ENCODE data around the gene CACNA1H. TPM values are rescaled to one million over a fixed set of nuclear protein-coding genes. Genes with fewer than 3 reads are reported as not detected.
"Not testable (repeated sequence)": the region's sequence is repeated elsewhere in the genome, so short reads cannot be mapped to it uniquely, and the experiment has no call there.

The CACNA1H gene
- polyA plus RNA-seq, 1 experiment, result 0.37 TPM

DNA sequence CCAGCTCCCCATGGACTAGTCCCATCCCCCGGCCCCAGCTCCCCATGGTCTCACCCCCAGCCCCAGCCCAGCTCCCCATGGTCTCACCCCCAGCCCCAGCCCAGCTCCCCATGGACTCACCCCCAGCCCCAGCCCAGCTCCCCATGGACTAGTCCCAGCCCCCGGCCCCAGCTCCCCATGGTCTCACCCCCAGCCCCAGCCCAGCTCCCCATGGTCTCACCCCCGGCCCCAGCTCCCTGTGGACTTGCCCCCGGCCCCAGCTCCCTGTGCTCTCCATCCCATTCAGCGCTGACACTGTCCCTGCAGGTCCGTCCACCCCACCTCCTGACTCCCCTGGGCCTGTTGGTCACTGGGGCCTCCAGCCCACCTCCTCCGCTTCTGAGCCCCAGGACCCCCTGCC, 78.4 kb downstream of the CACNA1H start:
- H3K27me3 ChIP-seq (ENCODE audit: control insufficient read depth, insufficient read depth, low read length); POLR2A ChIA-PET; H3K36me3 ChIP-seq (ENCODE audit: control insufficient read depth, insufficient read depth, low read length); DNase-seq (ENCODE audit: low read depth); CTCF ChIA-PET; H3K4me3 ChIP-seq (ENCODE audit: low read depth, low read length): not testable (repeated sequence)

DNA sequence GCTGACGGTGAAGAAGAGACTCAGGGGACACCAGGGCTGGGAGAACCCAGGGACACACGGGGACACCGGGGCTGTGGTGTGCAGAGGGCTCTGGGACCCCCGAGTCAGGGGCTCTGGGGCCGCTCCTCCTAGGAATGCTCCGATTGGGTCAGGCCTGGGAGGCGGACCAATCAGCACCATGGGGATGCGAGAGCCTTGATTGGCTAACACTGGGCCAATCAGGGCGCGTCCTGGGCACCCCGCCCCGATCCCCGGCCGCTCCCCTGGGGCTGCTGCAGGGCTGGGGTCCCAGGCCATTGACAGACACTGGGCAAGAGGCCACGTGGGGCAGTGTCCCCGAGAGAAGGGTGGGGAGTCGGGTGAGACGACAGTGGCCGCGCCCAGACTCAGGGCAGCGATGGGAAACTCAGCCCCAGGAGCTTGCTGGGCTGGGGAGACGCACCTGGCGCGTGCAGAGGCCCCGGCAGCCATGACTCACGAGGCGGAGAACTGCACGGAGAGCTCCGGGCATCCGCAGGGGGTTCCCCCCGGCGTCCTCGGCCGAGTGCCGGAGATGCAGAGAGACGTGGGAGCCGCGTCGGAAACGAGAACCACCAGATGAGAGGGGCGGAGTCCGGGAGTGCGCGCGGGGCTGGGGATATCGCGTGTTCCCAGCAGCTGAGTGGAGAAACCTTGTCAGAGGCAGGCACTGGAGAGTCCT, 79.3 kb downstream of the CACNA1H start:
- H3K4me3 ChIP-seq (ENCODE audit: low read depth, low read length); H3K36me3 ChIP-seq (ENCODE audit: control insufficient read depth, insufficient read depth, low read length); CTCF ChIA-PET; H3K27me3 ChIP-seq (ENCODE audit: control insufficient read depth, insufficient read depth, low read length); POLR2A ChIA-PET; DNase-seq (ENCODE audit: low read depth): not testable (repeated sequence)

DNA sequence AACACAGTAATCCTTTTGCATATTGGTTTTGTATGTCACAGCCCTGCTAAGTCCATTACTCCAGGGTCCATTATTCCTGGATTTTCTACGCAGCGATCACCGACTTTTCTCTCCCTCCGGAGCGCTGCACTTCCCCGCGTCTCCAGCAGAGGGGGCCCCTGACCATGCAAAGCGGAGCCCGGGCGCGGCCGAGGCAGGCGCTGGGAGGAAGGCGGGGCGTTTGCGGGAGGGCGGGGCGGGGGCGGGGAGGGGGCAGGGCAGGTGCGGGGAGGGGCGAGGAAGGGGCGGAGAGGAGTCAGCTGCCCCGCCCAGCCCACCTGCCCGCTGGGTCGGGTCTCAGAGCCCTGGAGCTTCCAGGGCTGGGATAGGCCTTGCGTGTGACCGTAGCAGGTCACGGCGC, 83.8 kb downstream of the CACNA1H start:
- CTCF ChIA-PET, result not testable (repeated sequence)

GRCh38 chr16:1237990-1238389, 85.1 kb downstream of the CACNA1H start:
- Histone ChIP-seq H3K4me3 (ENCODE audit: low read depth, low read length) (no peak overlapping the region), H3K27me3 (ENCODE audit: control insufficient read depth, insufficient read depth, low read length) (no peaks in the 10 kb centered on the region), H3K36me3 (ENCODE audit: control insufficient read depth, insufficient read depth, low read length) (no peaks in the 10 kb centered on the region)
- ChIA-PET CTCF (no interaction called here), POLR2A (no interaction called here)
- DNase-seq (ENCODE audit: low read depth), result no peak
- TF ChIP-seq, protein P1, sequence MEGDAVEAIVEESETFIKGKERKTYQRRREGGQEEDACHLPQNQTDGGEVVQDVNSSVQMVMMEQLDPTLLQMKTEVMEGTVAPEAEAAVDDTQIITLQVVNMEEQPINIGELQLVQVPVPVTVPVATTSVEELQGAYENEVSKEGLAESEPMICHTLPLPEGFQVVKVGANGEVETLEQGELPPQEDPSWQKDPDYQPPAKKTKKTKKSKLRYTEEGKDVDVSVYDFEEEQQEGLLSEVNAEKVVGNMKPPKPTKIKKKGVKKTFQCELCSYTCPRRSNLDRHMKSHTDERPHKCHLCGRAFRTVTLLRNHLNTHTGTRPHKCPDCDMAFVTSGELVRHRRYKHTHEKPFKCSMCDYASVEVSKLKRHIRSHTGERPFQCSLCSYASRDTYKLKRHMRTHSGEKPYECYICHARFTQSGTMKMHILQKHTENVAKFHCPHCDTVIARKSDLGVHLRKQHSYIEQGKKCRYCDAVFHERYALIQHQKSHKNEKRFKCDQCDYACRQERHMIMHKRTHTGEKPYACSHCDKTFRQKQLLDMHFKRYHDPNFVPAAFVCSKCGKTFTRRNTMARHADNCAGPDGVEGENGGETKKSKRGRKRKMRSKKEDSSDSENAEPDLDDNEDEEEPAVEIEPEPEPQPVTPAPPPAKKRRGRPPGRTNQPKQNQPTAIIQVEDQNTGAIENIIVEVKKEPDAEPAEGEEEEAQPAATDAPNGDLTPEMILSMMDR (IDR thresholded peaks at IDR 0.05; ENCODE audit: insufficient read depth, low read depth, low read length), result no peak

More for the DNA sequence above, 83.8 kb downstream of the CACNA1H start:
- POLR2A ChIA-PET; DNase-seq (ENCODE audit: low read depth); H3K36me3 ChIP-seq (ENCODE audit: control insufficient read depth, insufficient read depth, low read length); H3K4me3 ChIP-seq (ENCODE audit: low read depth, low read length); H3K27me3 ChIP-seq (ENCODE audit: control insufficient read depth, insufficient read depth, low read length): not testable (repeated sequence)

DNA sequence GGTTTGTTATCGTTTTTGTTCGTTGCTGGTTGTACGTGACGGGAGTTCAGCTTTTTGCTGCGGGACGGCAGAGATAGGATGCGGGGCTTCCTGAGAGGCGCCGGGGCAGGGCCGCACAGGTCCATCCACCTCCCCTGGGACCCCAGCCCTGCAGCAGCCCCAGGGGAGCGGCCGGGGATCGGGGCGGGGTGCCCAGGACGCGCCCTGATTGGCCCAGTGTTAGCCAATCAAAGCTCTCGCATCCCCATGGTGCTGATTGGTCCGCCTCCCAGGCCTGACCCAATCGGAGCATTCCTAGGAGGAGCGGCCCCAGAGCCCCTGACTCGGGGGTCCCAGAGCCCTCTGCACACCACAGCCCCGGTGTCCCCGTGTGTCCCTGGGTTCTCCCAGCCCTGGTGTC, 86.0 kb downstream of the CACNA1H start:
- H3K36me3 ChIP-seq (ENCODE audit: control insufficient read depth, insufficient read depth, low read length); POLR2A ChIA-PET; CTCF ChIA-PET; H3K4me3 ChIP-seq (ENCODE audit: low read depth, low read length); DNase-seq (ENCODE audit: low read depth); H3K27me3 ChIP-seq (ENCODE audit: control insufficient read depth, insufficient read depth, low read length): not testable (repeated sequence)

DNA sequence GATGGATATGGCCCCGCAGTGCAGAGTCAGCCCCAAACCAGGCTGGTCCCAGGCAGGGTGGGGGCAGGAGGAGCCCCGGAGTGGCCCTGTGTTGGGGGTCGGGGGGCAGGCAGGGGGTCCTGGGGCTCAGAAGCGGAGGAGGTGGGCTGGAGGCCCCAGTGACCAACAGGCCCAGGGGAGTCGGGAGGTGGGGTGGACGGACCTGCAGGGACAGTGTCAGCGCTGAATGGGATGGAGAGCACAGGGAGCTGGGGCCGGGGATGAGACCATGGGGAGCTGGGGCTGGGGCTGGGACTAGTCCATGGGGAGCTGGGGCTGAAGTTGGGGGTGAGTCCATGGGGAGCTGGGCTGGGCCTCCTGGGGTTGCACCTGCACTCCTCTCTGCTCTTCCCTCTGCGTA, 86.7 kb downstream of the CACNA1H start:
- H3K27me3 ChIP-seq (ENCODE audit: control insufficient read depth, insufficient read depth, low read length); H3K4me3 ChIP-seq (ENCODE audit: low read depth, low read length); CTCF ChIA-PET; POLR2A ChIA-PET; DNase-seq (ENCODE audit: low read depth); H3K36me3 ChIP-seq (ENCODE audit: control insufficient read depth, insufficient read depth, low read length): not testable (repeated sequence)

GRCh38 chr16:1240436-1240835, 87.5 kb downstream of the CACNA1H start, which contains the start of gene TPSAB1:
Gene TPSAB1, plus strand, starts transcription at chr16:1240705. Its CDS starts 234 bp downstream, at chr16:1240939.
- DNase-seq (ENCODE audit: low read depth); H3K27me3 ChIP-seq (ENCODE audit: control insufficient read depth, insufficient read depth, low read length); H3K4me3 ChIP-seq (ENCODE audit: low read depth, low read length); H3K36me3 ChIP-seq (ENCODE audit: control insufficient read depth, insufficient read depth, low read length); POLR2A ChIA-PET; CTCF ChIA-PET: not testable (repeated sequence)

DNA sequence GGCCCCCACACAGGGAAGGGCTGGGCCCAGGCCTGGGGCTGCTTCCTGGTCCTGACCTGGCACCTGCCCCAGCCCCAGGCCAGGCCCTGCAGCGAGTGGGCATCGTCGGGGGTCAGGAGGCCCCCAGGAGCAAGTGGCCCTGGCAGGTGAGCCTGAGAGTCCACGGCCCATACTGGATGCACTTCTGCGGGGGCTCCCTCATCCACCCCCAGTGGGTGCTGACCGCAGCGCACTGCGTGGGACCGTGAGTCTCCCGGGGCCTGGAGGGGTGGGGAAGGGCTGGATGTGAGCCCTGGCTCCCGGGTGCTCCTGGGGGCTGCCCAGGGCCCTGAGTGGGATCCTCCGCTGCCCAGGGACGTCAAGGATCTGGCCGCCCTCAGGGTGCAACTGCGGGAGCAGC, 88.2 kb downstream of the CACNA1H start:
- H3K4me3 ChIP-seq (ENCODE audit: low read depth, low read length); POLR2A ChIA-PET; H3K36me3 ChIP-seq (ENCODE audit: control insufficient read depth, insufficient read depth, low read length); CTCF ChIA-PET; DNase-seq (ENCODE audit: low read depth); H3K27me3 ChIP-seq (ENCODE audit: control insufficient read depth, insufficient read depth, low read length): not testable (repeated sequence)

GRCh38 chr16:1243363-1243762, 90.5 kb downstream of the CACNA1H start:
- CTCF ChIA-PET; DNase-seq (ENCODE audit: low read depth); H3K36me3 ChIP-seq (ENCODE audit: control insufficient read depth, insufficient read depth, low read length); H3K27me3 ChIP-seq (ENCODE audit: control insufficient read depth, insufficient read depth, low read length); POLR2A ChIA-PET; H3K4me3 ChIP-seq (ENCODE audit: low read depth, low read length): not testable (repeated sequence)

DNA sequence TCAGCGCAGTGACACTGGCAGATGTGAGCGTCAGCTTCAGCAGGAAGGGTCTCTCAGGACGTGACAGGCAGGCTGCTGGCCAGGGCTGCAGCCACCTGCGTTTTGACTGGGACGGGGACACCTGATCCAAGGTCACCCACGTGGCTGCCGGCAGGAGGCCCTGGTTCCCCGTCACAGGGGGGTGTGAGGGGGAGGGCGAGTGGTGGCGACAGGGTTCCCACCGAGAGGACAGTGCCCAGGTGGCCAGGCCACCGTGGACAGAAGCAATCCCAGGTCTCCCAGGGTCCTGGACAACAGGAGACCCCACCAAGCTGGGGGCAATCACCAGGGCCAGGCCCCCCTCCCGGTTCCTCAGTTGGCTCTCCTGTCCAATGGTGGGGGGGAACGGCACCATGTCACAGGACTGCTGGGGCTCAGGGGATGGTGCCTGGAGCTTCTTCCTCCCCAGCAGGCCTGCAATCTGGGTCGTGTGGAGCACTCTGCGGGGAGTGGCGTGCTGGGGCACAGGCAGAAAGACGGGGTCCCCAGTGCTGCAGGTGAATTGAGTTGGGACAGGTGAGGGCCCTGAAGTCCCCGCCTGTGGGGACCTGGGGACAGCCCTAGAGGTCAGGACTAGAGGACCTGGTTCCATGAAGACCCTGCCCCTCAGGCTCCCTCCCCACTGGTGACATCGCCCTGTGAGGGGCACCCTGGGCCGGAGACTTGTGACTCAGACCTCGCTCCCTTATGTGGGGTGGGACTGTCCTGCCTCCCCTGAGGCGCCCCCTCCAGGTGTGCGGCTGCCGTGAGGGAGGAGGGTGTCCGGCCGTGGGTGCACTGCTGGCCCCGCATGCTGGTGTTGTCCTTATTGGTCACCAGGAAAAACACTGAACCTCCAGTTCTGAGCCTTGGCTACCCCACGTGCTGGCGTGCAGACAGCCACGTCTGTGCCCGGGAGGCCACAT, 91.3 kb downstream of the CACNA1H start:
- H3K36me3 ChIP-seq (ENCODE audit: control insufficient read depth, insufficient read depth, low read length); CTCF ChIA-PET; H3K4me3 ChIP-seq (ENCODE audit: low read depth, low read length); H3K27me3 ChIP-seq (ENCODE audit: control insufficient read depth, insufficient read depth, low read length); POLR2A ChIA-PET; DNase-seq (ENCODE audit: low read depth): not testable (repeated sequence)
